RWPE1 (cell line): Measurements from ENCODE around the gene DLGAP1.
"Not testable (repeated sequence)": the region's sequence is repeated elsewhere in the genome, so short reads cannot be mapped to it uniquely, and the experiment has no call there.

Experiments used
- CTCF ChIA-PET: fragments of 350-600 bp; sonication (Branson Sonifier 250); formaldehyde crosslinking; extraction: SDS; loops from one replicate; lab custom pipeline; 2021; lab: Yijun Ruan, JAX
- POLR2A ChIA-PET: fragments of 400-600 bp; formaldehyde crosslinking; extraction: SDS; loops from one replicate; lab custom pipeline; 2020; ENCODE audit warnings: antibody characterized with exemption; ENCODE audit not compliant: low non-redundant PET; lab: Yijun Ruan, JAX
- DNase-seq: peaks from one replicate; pipeline ENCODE4 v3.0.0; 2012; ENCODE audit warnings: low spot score
- H3K27ac ChIP-seq: fragments of 450-650 bp; 2 replicates; pipeline ENCODE4 v1.5.1; 2017
- TF ChIP-seq, protein P1 (sequence below): fragments of 450-650 bp; conservative IDR thresholded peaks from 2 replicates; pipeline ENCODE4 v1.5.1; 2017; ENCODE audit warnings: low read depth, mild to moderate bottlenecking

DLGAP1 gene

GRCh38 chr18:4311136-4311535, 144.0 kb downstream of the DLGAP1 start:
- no peak for DNase-seq
- POLR2A ChIA-PET = no interaction called here
- TF ChIP-seq, protein P1, sequence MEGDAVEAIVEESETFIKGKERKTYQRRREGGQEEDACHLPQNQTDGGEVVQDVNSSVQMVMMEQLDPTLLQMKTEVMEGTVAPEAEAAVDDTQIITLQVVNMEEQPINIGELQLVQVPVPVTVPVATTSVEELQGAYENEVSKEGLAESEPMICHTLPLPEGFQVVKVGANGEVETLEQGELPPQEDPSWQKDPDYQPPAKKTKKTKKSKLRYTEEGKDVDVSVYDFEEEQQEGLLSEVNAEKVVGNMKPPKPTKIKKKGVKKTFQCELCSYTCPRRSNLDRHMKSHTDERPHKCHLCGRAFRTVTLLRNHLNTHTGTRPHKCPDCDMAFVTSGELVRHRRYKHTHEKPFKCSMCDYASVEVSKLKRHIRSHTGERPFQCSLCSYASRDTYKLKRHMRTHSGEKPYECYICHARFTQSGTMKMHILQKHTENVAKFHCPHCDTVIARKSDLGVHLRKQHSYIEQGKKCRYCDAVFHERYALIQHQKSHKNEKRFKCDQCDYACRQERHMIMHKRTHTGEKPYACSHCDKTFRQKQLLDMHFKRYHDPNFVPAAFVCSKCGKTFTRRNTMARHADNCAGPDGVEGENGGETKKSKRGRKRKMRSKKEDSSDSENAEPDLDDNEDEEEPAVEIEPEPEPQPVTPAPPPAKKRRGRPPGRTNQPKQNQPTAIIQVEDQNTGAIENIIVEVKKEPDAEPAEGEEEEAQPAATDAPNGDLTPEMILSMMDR = no peak
- no peak overlapping the region for H3K27ac ChIP-seq
- CTCF ChIA-PET = no interaction called here

- no peak for DNase-seq
- TF ChIP-seq, protein P1 = no peak
- POLR2A ChIA-PET = no interaction called here
- H3K27ac ChIP-seq = no peak overlapping the region
- CTCF ChIA-PET = no interaction called here
These were observed 145.9 kb downstream of the DLGAP1 start for GRCh38 chr18:4309227-4309626.

DNA sequence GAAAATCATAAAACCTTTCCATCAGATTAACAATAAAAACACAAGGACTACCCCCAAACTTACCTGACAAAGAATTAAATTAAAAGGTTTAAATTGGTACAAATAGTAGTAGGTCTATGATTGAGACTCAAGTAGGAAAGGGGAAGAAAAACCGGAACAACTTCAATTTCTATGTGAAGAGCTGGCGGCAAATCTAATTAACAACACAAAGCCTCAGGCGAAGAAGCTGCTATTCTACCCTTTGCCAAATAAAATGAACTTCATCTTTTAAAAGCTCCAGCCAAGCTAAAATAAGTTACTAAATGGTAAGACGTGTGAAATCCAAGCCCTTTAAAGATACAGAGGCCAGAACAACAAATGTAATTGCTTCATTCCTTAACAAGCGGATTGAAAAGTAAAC, 146.5 kb downstream of the DLGAP1 start:
- no peak overlapping the region for H3K27ac ChIP-seq
- no peak for DNase-seq
- TF ChIP-seq, protein P1 = no peak
- POLR2A ChIA-PET = no interaction called here
- CTCF ChIA-PET = interaction anchor here (0.8 kb wide), 1 partner anchor 23 kb away, joined by 4 read pairs; no protein-coding TSS in a partner anchor

GRCh38 chr18:4299395-4299794, 155.7 kb downstream of the DLGAP1 start:
- H3K27ac ChIP-seq = no peak overlapping the region
- CTCF ChIA-PET = no interaction called here
- TF ChIP-seq, protein P1 = no peak
- POLR2A ChIA-PET = no interaction called here
- DNase-seq = no peak

- ChIA-PET CTCF (no interaction called here), POLR2A (no interaction called here)
- TF ChIP-seq, protein P1 = no peak
- no peak for DNase-seq
- H3K27ac ChIP-seq = no peak overlapping the region
These were observed 161.8 kb downstream of the DLGAP1 start for GRCh38 chr18:4293337-4293736.

DNA sequence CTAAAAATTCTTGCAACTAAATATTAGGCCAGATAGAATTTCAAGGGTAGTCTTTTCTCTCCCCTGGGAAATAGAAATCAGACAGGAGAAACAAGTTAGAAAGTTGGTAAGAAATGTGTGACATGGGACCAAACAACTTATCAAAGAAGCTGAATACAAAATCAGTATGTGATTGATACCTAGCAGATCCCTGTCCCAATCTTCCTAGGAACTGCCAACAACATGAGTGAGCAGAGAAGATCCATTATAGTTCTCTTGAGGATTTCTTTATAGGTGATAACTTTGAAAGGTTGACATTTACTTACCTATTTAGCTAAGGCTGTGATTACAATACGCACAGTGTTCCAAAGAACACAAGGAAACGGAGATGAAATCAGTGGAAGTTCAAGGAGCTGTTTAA, 162.4 kb downstream of the DLGAP1 start:
- CTCF ChIA-PET = no interaction called here
- TF ChIP-seq, protein P1 = no peak
- DNase-seq = no peak
- POLR2A ChIA-PET = no interaction called here
- H3K27ac ChIP-seq = no peak overlapping the region

DNA sequence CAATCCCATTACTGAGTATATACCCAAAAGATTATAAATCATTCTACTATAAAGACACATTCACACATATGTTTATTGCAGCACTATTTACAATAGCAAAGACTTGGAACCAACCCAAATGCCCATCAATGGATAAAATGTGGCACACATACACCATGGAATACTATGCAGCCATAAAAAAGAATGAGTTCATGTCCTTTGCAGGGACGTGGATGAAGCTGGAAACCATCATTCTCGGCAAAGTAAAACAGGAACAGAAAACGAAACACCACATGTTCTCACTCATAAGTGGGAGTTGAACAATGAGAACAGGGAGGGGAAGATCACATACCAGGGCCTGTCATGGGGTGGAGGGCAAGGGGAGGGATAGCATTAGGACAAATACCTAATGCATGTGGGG, 167.8 kb downstream of the DLGAP1 start:
- CTCF ChIA-PET, H3K27ac ChIP-seq, DNase-seq, POLR2A ChIA-PET: not testable (repeated sequence)
